ENCODE measurements around the gene TEAD1. TPM values are rescaled to one million over a fixed set of nuclear protein-coding genes. Genes with fewer than 3 reads are reported as not detected.

The TEAD1 gene
- total and polyA plus RNA-seq, 2 experiments from 2014 or later = 45.9 to 105 TPM

DNA sequence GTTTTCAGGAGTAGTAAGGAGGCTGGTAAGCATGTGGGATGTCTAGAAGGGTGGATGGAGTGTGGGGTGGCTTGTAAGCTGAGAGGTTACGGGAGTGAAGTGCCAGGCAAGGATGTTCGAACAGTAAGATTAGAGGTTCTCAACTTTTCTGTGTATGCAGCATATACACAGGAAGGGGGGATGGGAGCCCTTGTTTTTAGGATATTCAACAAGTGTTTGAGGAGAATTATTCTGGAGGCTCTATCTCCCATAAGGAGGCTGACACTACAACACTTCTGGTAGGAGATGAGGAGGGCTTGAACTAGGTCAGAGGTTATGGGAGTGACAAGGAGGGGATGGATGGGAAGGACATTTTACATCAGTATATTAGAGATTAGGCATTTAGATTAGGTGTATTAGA, 109.5 kb downstream of the TEAD1 start:
- Histone ChIP-seq H3K9me3 (ENCODE audit: low read depth) (no peaks in the 10 kb centered on the region), H3K4me3 (no peak overlapping the region), H3K27ac (no peak overlapping the region), H3K4me1 (ENCODE audit: low read depth) (peaks cover 17% of the 10 kb centered on the region), H3K27me3 (no peaks in the 10 kb centered on the region), H3K36me3 (peaks cover 3% of the 10 kb centered on the region)
- TF ChIP-seq, protein P1, sequence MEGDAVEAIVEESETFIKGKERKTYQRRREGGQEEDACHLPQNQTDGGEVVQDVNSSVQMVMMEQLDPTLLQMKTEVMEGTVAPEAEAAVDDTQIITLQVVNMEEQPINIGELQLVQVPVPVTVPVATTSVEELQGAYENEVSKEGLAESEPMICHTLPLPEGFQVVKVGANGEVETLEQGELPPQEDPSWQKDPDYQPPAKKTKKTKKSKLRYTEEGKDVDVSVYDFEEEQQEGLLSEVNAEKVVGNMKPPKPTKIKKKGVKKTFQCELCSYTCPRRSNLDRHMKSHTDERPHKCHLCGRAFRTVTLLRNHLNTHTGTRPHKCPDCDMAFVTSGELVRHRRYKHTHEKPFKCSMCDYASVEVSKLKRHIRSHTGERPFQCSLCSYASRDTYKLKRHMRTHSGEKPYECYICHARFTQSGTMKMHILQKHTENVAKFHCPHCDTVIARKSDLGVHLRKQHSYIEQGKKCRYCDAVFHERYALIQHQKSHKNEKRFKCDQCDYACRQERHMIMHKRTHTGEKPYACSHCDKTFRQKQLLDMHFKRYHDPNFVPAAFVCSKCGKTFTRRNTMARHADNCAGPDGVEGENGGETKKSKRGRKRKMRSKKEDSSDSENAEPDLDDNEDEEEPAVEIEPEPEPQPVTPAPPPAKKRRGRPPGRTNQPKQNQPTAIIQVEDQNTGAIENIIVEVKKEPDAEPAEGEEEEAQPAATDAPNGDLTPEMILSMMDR (IDR thresholded peaks at IDR 0.05; ENCODE audit: low read depth, low read length) = no peak
- no peak for DNase-seq (ENCODE audit: low read depth in 1 of 2, low spot score in 1 of 2)

DNA sequence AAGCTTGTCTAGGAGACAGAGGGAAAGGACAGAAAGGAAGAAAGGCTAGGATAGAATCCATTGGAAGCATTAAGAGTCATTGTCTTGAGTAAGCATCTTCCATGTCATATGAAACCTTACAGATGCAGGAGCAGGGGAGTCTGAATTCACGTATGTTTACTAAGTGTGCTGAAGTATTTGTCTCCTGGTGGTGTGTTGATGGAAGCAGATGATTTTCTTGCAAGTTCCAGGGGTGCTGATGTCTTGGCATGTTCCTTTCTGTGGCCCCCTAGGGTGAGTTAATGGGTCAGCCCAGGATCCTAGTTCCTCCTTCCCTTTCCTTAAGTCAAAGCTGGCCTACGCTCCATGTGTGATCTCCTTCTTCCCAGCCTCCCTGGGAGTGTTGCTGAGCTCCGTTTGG, 110.2 kb downstream of the TEAD1 start:
- H3K27ac ChIP-seq = peak overlapping the region; percentile 77

DNA sequence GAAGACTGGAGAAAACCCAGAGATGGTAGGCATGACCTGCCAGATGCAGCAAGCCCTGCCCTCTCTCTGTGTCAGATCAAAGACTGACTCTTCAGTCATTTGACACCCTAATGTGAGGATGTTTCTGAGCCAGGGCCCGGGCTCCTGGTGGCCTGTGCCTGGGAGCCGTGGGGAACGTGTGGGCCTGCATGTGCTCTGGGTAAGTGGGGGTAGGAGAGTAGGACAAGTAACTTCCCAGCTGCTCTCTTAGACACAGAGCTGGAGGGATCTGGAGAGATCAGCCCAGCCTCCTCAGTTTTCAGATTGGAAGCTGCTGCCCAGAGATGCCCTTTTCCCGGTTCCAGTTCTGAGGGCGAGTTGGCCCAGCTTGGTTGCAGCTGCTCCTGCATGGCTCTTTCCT, 110.8 kb downstream of the TEAD1 start:
- peaks cover 3% of the 10 kb centered on the region for H3K36me3 ChIP-seq
- DNase-seq (ENCODE audit: low read depth in 1 of 2, low spot score in 1 of 2) = peak in 1 of 2 donors; percentile 55
- no peaks in the 10 kb centered on the region for H3K27me3 ChIP-seq
- TF ChIP-seq, protein P1 (IDR thresholded peaks at IDR 0.05; ENCODE audit: low read depth, low read length) = no peak
- H3K4me3 ChIP-seq = no peak overlapping the region
- H3K4me1 ChIP-seq (ENCODE audit: low read depth) = peaks cover 22% of the 10 kb centered on the region
- H3K27ac ChIP-seq = peak overlapping the region; percentile 77
- no peaks in the 10 kb centered on the region for H3K9me3 ChIP-seq (ENCODE audit: low read depth)

More for the DNA sequence above, 110.2 kb downstream of the TEAD1 start:
- peaks cover 17% of the 10 kb centered on the region for H3K4me1 ChIP-seq (ENCODE audit: low read depth)
- peaks cover 3% of the 10 kb centered on the region for H3K36me3 ChIP-seq
- H3K27me3 ChIP-seq = no peaks in the 10 kb centered on the region
- no peak overlapping the region for H3K4me3 ChIP-seq
- DNase-seq (ENCODE audit: low read depth in 1 of 2, low spot score in 1 of 2) = no peak
- TF ChIP-seq, protein P1 (IDR thresholded peaks at IDR 0.05; ENCODE audit: low read depth, low read length) = no peak
- H3K9me3 ChIP-seq (ENCODE audit: low read depth) = no peaks in the 10 kb centered on the region

DNA sequence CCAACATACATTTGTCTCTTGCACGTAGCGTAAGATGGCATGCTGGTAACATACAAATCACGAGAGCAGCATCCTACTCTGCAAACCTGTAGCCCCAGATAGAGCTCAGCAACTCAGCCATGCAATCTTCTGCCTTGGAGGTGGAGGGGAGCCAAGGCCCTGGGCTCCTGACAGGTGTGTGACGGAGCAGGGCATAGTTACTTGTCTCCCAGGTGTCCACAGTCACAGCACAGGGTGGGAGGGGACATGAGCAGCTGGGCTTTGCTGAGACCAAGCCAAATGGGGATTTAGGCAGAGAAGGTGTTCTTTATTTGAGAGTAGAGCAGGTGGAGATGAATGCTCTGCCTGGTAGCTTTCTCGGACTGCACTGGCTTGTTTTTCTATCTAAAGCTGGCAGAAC, 111.7 kb downstream of the TEAD1 start:
- Histone ChIP-seq H3K4me3 (no peak overlapping the region), H3K27me3 (no peaks in the 10 kb centered on the region), H3K27ac (no peak overlapping the region), H3K4me1 (ENCODE audit: low read depth) (peaks cover 25% of the 10 kb centered on the region), H3K9me3 (ENCODE audit: low read depth) (no peaks in the 10 kb centered on the region), H3K36me3 (peaks cover 2% of the 10 kb centered on the region)
- TF ChIP-seq, protein P1 (IDR thresholded peaks at IDR 0.05; ENCODE audit: low read depth, low read length) = no peak
- DNase-seq (ENCODE audit: low read depth in 1 of 2, low spot score in 1 of 2) = no peak

DNA sequence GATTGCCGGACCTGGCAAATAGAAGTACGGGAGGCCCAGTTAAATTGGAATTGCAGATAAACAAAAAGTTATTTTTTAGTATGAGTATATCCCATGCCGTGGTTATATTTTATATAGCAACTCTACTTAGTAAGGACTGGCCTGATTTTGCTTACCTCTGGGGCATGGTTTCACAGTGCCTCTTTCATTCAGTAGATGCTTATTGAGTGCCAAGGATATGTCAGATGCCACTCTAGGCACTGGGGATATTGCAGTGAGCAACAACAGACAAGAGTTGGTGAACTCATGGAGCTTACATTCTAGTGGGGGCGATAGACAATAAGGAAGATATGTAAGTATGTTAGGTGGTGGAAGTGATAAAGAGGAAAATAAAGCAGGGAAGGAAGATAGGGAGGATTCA, 112.2 kb downstream of the TEAD1 start:
- Histone ChIP-seq H3K4me1 (ENCODE audit: low read depth) (peaks cover 30% of the 10 kb centered on the region), H3K36me3 (no peaks in the 10 kb centered on the region), H3K27ac (peak overlapping the region; percentile 24), H3K4me3 (no peak overlapping the region), H3K9me3 (ENCODE audit: low read depth) (no peaks in the 10 kb centered on the region), H3K27me3 (no peaks in the 10 kb centered on the region)
- DNase-seq (ENCODE audit: low read depth in 1 of 2, low spot score in 1 of 2) = no peak
- TF ChIP-seq, protein P1 (IDR thresholded peaks at IDR 0.05; ENCODE audit: low read depth, low read length) = no peak

DNA sequence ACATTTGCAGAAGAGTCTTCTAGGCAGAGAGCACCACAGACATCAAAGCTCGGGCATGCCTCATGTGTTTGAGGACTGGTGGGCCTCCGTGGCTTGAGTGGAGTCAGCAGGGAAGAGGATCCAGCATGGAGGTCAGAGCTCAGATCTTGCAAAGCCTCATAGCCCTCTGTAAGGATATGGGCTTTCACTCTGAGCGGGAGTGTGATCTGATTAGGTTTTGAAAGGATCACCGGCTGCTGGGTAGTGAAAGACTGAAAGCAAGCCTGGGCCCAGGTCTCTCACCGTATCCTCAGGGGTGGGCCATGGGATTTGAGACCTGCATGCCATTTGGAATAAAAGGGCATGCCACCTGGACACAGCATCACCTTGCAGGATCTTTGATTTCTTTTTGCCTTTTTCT, 112.7 kb downstream of the TEAD1 start:
- peak overlapping the region; percentile 24 for H3K27ac ChIP-seq
- TF ChIP-seq, protein P1 (IDR thresholded peaks at IDR 0.05; ENCODE audit: low read depth, low read length) = no peak
- no peak overlapping the region for H3K4me3 ChIP-seq
- H3K36me3 ChIP-seq = no peaks in the 10 kb centered on the region
- no peaks in the 10 kb centered on the region for H3K27me3 ChIP-seq
- DNase-seq (ENCODE audit: low read depth in 1 of 2, low spot score in 1 of 2) = no peak
- H3K9me3 ChIP-seq (ENCODE audit: low read depth) = no peaks in the 10 kb centered on the region
- H3K4me1 ChIP-seq (ENCODE audit: low read depth) = peaks cover 34% of the 10 kb centered on the region

Measured in cardiac muscle cell (in vitro differentiated cells and primary cell).